Stimulated activated CD4-positive, alpha-beta T cell treated with anti-CD3 and anti-CD28 coated beads, Interleukin-4, amount 100 ng/mL, for 48 hours (primary cell): Measurements from ENCODE around the gene CEP290.
"Not testable (repeated sequence)": the region's sequence is repeated elsewhere in the genome, so short reads cannot be mapped to it uniquely, and the experiment has no call there.

Source experiments
- DNase-seq, 2 donors: peaks; one replicate each; pipeline ENCODE4 v3.0.0-alpha.2; 2020; ENCODE audit warnings: low read depth in 2 of 2

Gene CEP290

GRCh38 chr12:88142610-88142991, 713 bp upstream of the CEP290 start:
- DNase-seq, result peak in 1 of 2 donors; percentile 12

- DNase-seq, result no peak
Observed at GRCh38 chr12:88141425-88141773, 489 bp downstream of the CEP290 start.

- not testable (repeated sequence) for DNase-seq
Observed at GRCh38 chr12:88139711-88140110, 2.2 kb downstream of the CEP290 start.

- DNase-seq, result not testable (repeated sequence)
Observed at GRCh38 chr12:88133181-88133580, 8.7 kb downstream of the CEP290 start.

- no peak for DNase-seq
Observed at GRCh38 chr12:88132392-88132791, 9.5 kb downstream of the CEP290 start.

- DNase-seq, result no peak
Observed at GRCh38 chr12:88127855-88128254, 14.0 kb downstream of the CEP290 start.

- no peak for DNase-seq
Observed at GRCh38 chr12:88127099-88127498, 14.8 kb downstream of the CEP290 start.

GRCh38 chr12:88122666-88123065, 19.2 kb downstream of the CEP290 start:
- no peak for DNase-seq

- DNase-seq, result no peak
Observed at GRCh38 chr12:88113871-88114270, 28.0 kb downstream of the CEP290 start.

- DNase-seq, result no peak
Observed at GRCh38 chr12:88111074-88111652, 30.7 kb downstream of the CEP290 start.

GRCh38 chr12:88108021-88108420, 33.9 kb downstream of the CEP290 start:
- DNase-seq, result no peak

- no peak for DNase-seq
Observed at GRCh38 chr12:88093573-88093972, 48.3 kb downstream of the CEP290 start.

- no peak for DNase-seq
Observed at GRCh38 chr12:88092771-88093170, 49.1 kb downstream of the CEP290 start.

- no peak for DNase-seq
Observed at GRCh38 chr12:88084210-88084609, 57.7 kb downstream of the CEP290 start.

- no peak for DNase-seq
Observed at GRCh38 chr12:88083634-88084033, 58.3 kb downstream of the CEP290 start.

GRCh38 chr12:88081247-88081646, 60.6 kb downstream of the CEP290 start:
- DNase-seq, result no peak

GRCh38 chr12:88067301-88067700, 74.6 kb downstream of the CEP290 start:
- DNase-seq, result no peak

GRCh38 chr12:88063375-88063774, 78.5 kb downstream of the CEP290 start:
- no peak for DNase-seq

- no peak for DNase-seq
Observed at GRCh38 chr12:88062474-88062873, 79.4 kb downstream of the CEP290 start.

GRCh38 chr12:88058719-88059077, 83.2 kb downstream of the CEP290 start:
- no peak for DNase-seq

- no peak for DNase-seq
Observed at GRCh38 chr12:88057994-88058718, 83.7 kb downstream of the CEP290 start.

GRCh38 chr12:88056571-88056970, 85.3 kb downstream of the CEP290 start:
- DNase-seq, result no peak

GRCh38 chr12:88052686-88053085, 89.2 kb downstream of the CEP290 start:
- no peak for DNase-seq

- DNase-seq, result no peak
Observed at GRCh38 chr12:88044035-88044434, 97.9 kb downstream of the CEP290 start.
